Heart left ventricle (tissue), 16 donors: ENCODE measurements around the gene ASL. TPM values are rescaled to one million over a fixed set of nuclear protein-coding genes. Genes with fewer than 3 reads are reported as not detected.
"Not testable (repeated sequence)": the region's sequence is repeated elsewhere in the genome, so short reads cannot be mapped to it uniquely, and the experiment has no call there.

Source experiments
- ATAC-seq, 4 donors: fragments of 200-7000 bp; cut with Tn5 transposase; one replicate each; pipeline ENCODE4 v1.9.1; 2020 to 2022; ENCODE audit warnings: moderate library complexity in 4 of 4, mild to moderate bottlenecking in 3 of 4, moderate number of reproducible peaks in 1 of 4
- DNase-seq, 5 donors: peaks; one replicate each; pipeline ENCODE4 v3.0.0-alpha.2; 2020
- H3K27ac ChIP-seq, 12 donors: fragments of 200-600 bp; sonication (generic) in 4 of 12; one replicate each; pipeline versions ENCODE4 v1.5.0 to v1.8.0; 2016 to 2022; ENCODE audit warnings: mild to moderate bottlenecking in 2 of 12
- H3K27me3 ChIP-seq, 9 donors: fragments of 200-600 bp; sonication (generic) in 2 of 9; one replicate each; pipeline versions ENCODE4 v1.5.1 to v1.8.0; 2016 to 2022; ENCODE audit warnings: mild to moderate bottlenecking in 3 of 9
- H3K36me3 ChIP-seq, 9 donors: fragments of 200-600 bp; sonication (generic) in 2 of 9; one replicate each; pipeline versions ENCODE4 v1.5.0 to v1.8.0; 2018 to 2022; ENCODE audit warnings: mild to moderate bottlenecking in 2 of 9
- H3K4me1 ChIP-seq, 12 donors: fragments of 200-600 bp; sonication (generic) in 4 of 12; one replicate each; pipeline versions ENCODE4 v1.5.0 to v1.8.0; 2016 to 2022; ENCODE audit warnings: mild to moderate bottlenecking in 3 of 12
- H3K4me3 ChIP-seq, 12 donors: fragments of 200-600 bp; sonication (generic) in 4 of 12; one replicate each; pipeline versions ENCODE4 v1.5.0 to v1.8.0; 2017 to 2022; ENCODE audit warnings: mild to moderate bottlenecking in 9 of 12, moderate library complexity in 4 of 12
- H3K9me3 ChIP-seq, 12 donors: fragments of 200-600 bp; sonication (generic) in 4 of 12; one replicate each; pipeline versions ENCODE4 v1.5.0 to v1.8.0; 2016 to 2022; ENCODE audit warnings: mild to moderate bottlenecking in 1 of 12
- CTCF ChIP-seq, 12 donors: fragments of 200-600 bp; sonication (generic) in 4 of 12; IDR thresholded peaks; one replicate each; pipeline versions ENCODE4 v1.5.0 to v1.8.0; 2018 to 2022; ENCODE audit warnings: antibody characterized with exemption in 12 of 12, mild to moderate bottlenecking in 5 of 12
- POLR2A ChIP-seq, 2 donors: fragments of 450-650 bp; IDR thresholded peaks; one replicate each; pipeline ENCODE4 v1.6.1; 2017; ENCODE audit warnings: antibody characterized with exemption in 2 of 2, mild to moderate bottlenecking in 2 of 2, moderate library complexity in 2 of 2
- WGBS, 4 donors: extraction: QIAGEN DNeasy Blood & Tissue Kit in 2 of 4; methylation state at CpG; one replicate each; pipeline versions ENCODE4 v1.1.5 to v1.1.7; 2013 to 2018; 5-methylcytosine and 5-hydroxymethylcytosine counted together
- intact Hi-C, 10 donors: fragments of 100-400 bp; cut with DNase I; formaldehyde crosslinking; loops; one replicate each; pipeline versions ENCODE4 v1.11.1 to v1.14.2; 2022
- polyA plus RNA-seq, 2 donors: library from polyadenylated mRNA; stranded (reverse); fragments of 200-250 nt; gene quantifications; one replicate each; pipeline ENCODE4 v1.2.3, GENCODE V29; 2013
- total RNA-seq, 9 donors: library from RNA; depleted of rRNA in 2 of 9; stranded (reverse); fragments of >200 nt in 2 of 9; fragmentation: NEBNext Ultra II Directional in 3 of 9; extraction: Animal tissue kit (Norgen Biotek cat#: 25700) in 3 of 9; gene quantifications; one replicate each; pipeline versions ENCODE4 v1.1.0 to v1.2.4, GENCODE V29; 2016 to 2023
- donor health status: ischemic (EF 13 %, LVEDD 7.1; RV severe dilation, severe dysfunction).
- donor health status: healthy with polysubstance abuse.
- donor health status: DM: no; HTN: yes; CAD: no.
- donor health status: DM: no; HTN: no; CAD: no.
- donor health status: ischemic (EF 25% LVEDD 6.9; RV normal size, moderate dysfunction).
- donor health status: ischemic (EF 25% LVEDD 5.7; RV mildly dilated, moderate dysfunction).
- donor health status: healthy.
- donor health status: DM: yes; HTN: yes; CAD: no.
- donor health status: ischemic (EF 35%, LVEDD 5.7; RV mildly dilated, moderate dysfunction).
- donor health status: nonischemic (EF 11% LVEDD 7.7; RV severe dilation, severe dysfunction).
- donor health status: DM: yes; HTN: yes; CAD: no.
- donor health status: PGD.
- donor health status: ischemic (EF 29% LVEDD 5.4; RV normal size, mild dysfunction).
- donor health status: nonischemic (EF 23%, LVEDD 6.1; RV moderate dilation, normal function).

The ASL gene
- total and polyA plus RNA-seq, 11 donors: 8.1 to 23.3 (median 13.2) TPM

- H3K36me3 ChIP-seq: no peaks in the 10 kb centered on the region
- WGBS, 4 donors: 90 to 100% (median 94%) methylated on average over 1 of the region's 1 CpG
- no peaks in the 10 kb centered on the region for H3K9me3 ChIP-seq
- intact Hi-C loops: no loop called here
- peaks cover 0 to 1% (median 0%) of the 10 kb centered on the region in 12 donors for H3K4me1 ChIP-seq
- H3K27me3 ChIP-seq: no peaks in the 10 kb centered on the region
- TF ChIP-seq POLR2A (IDR thresholded peaks at IDR 0.05) (no peak), CTCF (IDR thresholded peaks at IDR 0.05) (no peak)
- DNase-seq (no peak), ATAC-seq (no peak)
- H3K4me3 ChIP-seq: no peak overlapping the region
- H3K27ac ChIP-seq: no peak overlapping the region
Observed at GRCh38 chr7:66070222-66070621, 5.4 kb upstream of the ASL start.

GRCh38 chr7:66072208-66072607 lies 3.4 kb upstream of the ASL start:
- DNase-seq, H3K36me3 ChIP-seq, H3K4me3 ChIP-seq, H3K9me3 ChIP-seq, ATAC-seq, H3K27ac ChIP-seq, intact Hi-C loops, H3K27me3 ChIP-seq: not testable (repeated sequence)
- WGBS, 4 donors: 49 to 57% (median 56%) methylated on average over 7 of the region's 7 CpGs
- peaks cover 0 to 14% (median 11%) of the 10 kb centered on the region in 12 donors for H3K4me1 ChIP-seq

- H3K36me3 ChIP-seq: peaks cover 0 to 17% (median 3%) of the 10 kb centered on the region in 9 donors
- TF ChIP-seq CTCF (IDR thresholded peaks at IDR 0.05): no peak
- no peak for TF ChIP-seq POLR2A (IDR thresholded peaks at IDR 0.05)
- no peaks in the 10 kb centered on the region for H3K9me3 ChIP-seq
- WGBS, 4 donors: 66 to 77% (median 75%) methylated on average over 9 to 11 of the region's 11 CpGs
- H3K27ac ChIP-seq: peak overlapping the region in 4 of 12 donors; percentile 54 to 84 (median 80)
- ATAC-seq: no peak
- peaks cover 0 to 25% (median 12%) of the 10 kb centered on the region in 12 donors for H3K4me1 ChIP-seq
- intact Hi-C loops: loop anchor here in 2 of 10 donors (2.0 to 5.0 kb wide), 2 partner anchors 38 to 41 kb away; partner anchors contain the start of gene CRCP (in 1 of the 2)
- no peak for DNase-seq
- peak overlapping the region; percentile 59 to 96 (median 82) for H3K4me3 ChIP-seq
- H3K27me3 ChIP-seq: no peaks in the 10 kb centered on the region
Observed at GRCh38 chr7:66076462-66077329, 1.1 kb downstream of the ASL start.

GRCh38 chr7:66078067-66078466 lies 2.4 kb downstream of the ASL start:
- Histone ChIP-seq H3K36me3 (peaks cover 0 to 30% (median 8%) of the 10 kb centered on the region in 9 donors), H3K9me3 (no peaks in the 10 kb centered on the region), H3K27me3 (no peaks in the 10 kb centered on the region), H3K27ac (no peak overlapping the region), H3K4me3 (no peak overlapping the region), H3K4me1 (peaks cover 0 to 25% (median 12%) of the 10 kb centered on the region in 12 donors)
- no peak for DNase-seq
- intact Hi-C loops: loop anchor here in 1 of 10 donors (5.0 kb wide), 1 partner anchor 39 kb away; no protein-coding TSS in a partner anchor
- TF ChIP-seq CTCF (IDR thresholded peaks at IDR 0.05): no peak
- no peak for TF ChIP-seq POLR2A (IDR thresholded peaks at IDR 0.05)
- WGBS, 4 donors: 37 to 85% (median 78%) methylated on average over 4 to 5 of the region's 5 CpGs
- no peak for ATAC-seq
